ENCODE results near the gene NHSL2. TPM values are rescaled to one million over a fixed set of nuclear protein-coding genes. Genes with fewer than 3 reads are reported as not detected.

NHSL2 gene
- total RNA-seq, 2 donors from 2014 or later: 6.9 to 11.2 TPM

- Mint-ChIP-seq H3K4me3 (no peak overlapping the region), H3K36me3 (ENCODE audit: low read depth) (peaks cover 4% of the 10 kb centered on the region), H3K4me1 (peaks cover 27% of the 10 kb centered on the region), H3K9me3 (peaks cover 81% of the 10 kb centered on the region), H3K27me3 (ENCODE audit: insufficient read depth) (no peaks in the 10 kb centered on the region), H3K27ac (no peak overlapping the region)
- no peaks in the 10 kb centered on the region for H3K36me3 ChIP-seq (ENCODE audit: control insufficient read depth, insufficient read depth, low read length)
- no peaks in the 10 kb centered on the region for H3K27me3 ChIP-seq (ENCODE audit: control insufficient read depth, insufficient read depth, low read length, poor library complexity, severe bottlenecking)
- H3K4me3 ChIP-seq (ENCODE audit: low read length): no peak overlapping the region
- H3K9ac ChIP-seq (ENCODE audit: extremely low read depth, low read length, poor library complexity, severe bottlenecking): no peak overlapping the region
- H3K9me3 ChIP-seq (ENCODE audit: control insufficient read depth, low read length): peaks cover 9% of the 10 kb centered on the region
- 87% methylated on average over 2 of the region's 2 CpGs; no CpG with 5 or more reads in 1 of the 2 experiments for WGBS, 2 experiments (ENCODE audit: insufficient coverage in 1 of 2, insufficient read length in 1 of 2)
- H3K4me1 ChIP-seq (ENCODE audit: control insufficient read depth, insufficient read depth, low read length): no peaks in the 10 kb centered on the region
- TF ChIP-seq CTCF (conservative IDR thresholded peaks at IDR 0.05): no peak
- no peak for DNase-seq
- H3K27ac ChIP-seq (ENCODE audit: low read depth, low read length): no peak overlapping the region
Observed at GRCh38 chrX:71990518-71990917, 79.9 kb downstream of the NHSL2 start.

GRCh38 chrX:71991164-71991563 lies 80.5 kb downstream of the NHSL2 start:
- Mint-ChIP-seq H3K27me3 (ENCODE audit: insufficient read depth) (no peaks in the 10 kb centered on the region), H3K4me1 (peaks cover 27% of the 10 kb centered on the region), H3K36me3 (ENCODE audit: low read depth) (peaks cover 4% of the 10 kb centered on the region), H3K9me3 (peaks cover 79% of the 10 kb centered on the region), H3K4me3 (no peak overlapping the region), H3K27ac (no peak overlapping the region)
- Histone ChIP-seq H3K9me3 (ENCODE audit: control insufficient read depth, low read length) (peaks cover 6% of the 10 kb centered on the region), H3K9ac (ENCODE audit: extremely low read depth, low read length, poor library complexity, severe bottlenecking) (no peak overlapping the region), H3K4me1 (ENCODE audit: control insufficient read depth, insufficient read depth, low read length) (no peaks in the 10 kb centered on the region), H3K36me3 (ENCODE audit: control insufficient read depth, insufficient read depth, low read length) (no peaks in the 10 kb centered on the region), H3K4me3 (ENCODE audit: low read length) (no peak overlapping the region), H3K27ac (ENCODE audit: low read depth, low read length) (no peak overlapping the region), H3K27me3 (ENCODE audit: control insufficient read depth, insufficient read depth, low read length, poor library complexity, severe bottlenecking) (no peaks in the 10 kb centered on the region)
- DNase-seq: peak; percentile 52
- TF ChIP-seq CTCF (conservative IDR thresholded peaks at IDR 0.05): no peak
- WGBS, 2 experiments (ENCODE audit: insufficient coverage in 1 of 2, insufficient read length in 1 of 2): 24% methylated on average over 3 of the region's 4 CpGs; no CpG with 5 or more reads in 1 of the 2 experiments

GRCh38 chrX:71992711-71993110 lies 82.1 kb downstream of the NHSL2 start:
- Histone ChIP-seq H3K27ac (ENCODE audit: low read depth, low read length) (no peak overlapping the region), H3K36me3 (ENCODE audit: control insufficient read depth, insufficient read depth, low read length) (no peaks in the 10 kb centered on the region), H3K4me3 (ENCODE audit: low read length) (no peak overlapping the region), H3K9ac (ENCODE audit: extremely low read depth, low read length, poor library complexity, severe bottlenecking) (no peak overlapping the region), H3K4me1 (ENCODE audit: control insufficient read depth, insufficient read depth, low read length) (no peaks in the 10 kb centered on the region), H3K27me3 (ENCODE audit: control insufficient read depth, insufficient read depth, low read length, poor library complexity, severe bottlenecking) (no peaks in the 10 kb centered on the region), H3K9me3 (ENCODE audit: control insufficient read depth, low read length) (no peaks in the 10 kb centered on the region)
- Mint-ChIP-seq H3K9me3 (peaks cover 78% of the 10 kb centered on the region), H3K4me3 (no peak overlapping the region), H3K27ac (no peak overlapping the region), H3K4me1 (peaks cover 37% of the 10 kb centered on the region), H3K36me3 (ENCODE audit: low read depth) (peaks cover 2% of the 10 kb centered on the region), H3K27me3 (ENCODE audit: insufficient read depth) (no peaks in the 10 kb centered on the region)
- WGBS, 2 experiments (ENCODE audit: insufficient coverage in 1 of 2, insufficient read length in 1 of 2): 80% methylated on average over 8 of the region's 8 CpGs; no CpG with 5 or more reads in 1 of the 2 experiments
- DNase-seq: peak; percentile 53
- TF ChIP-seq CTCF (conservative IDR thresholded peaks at IDR 0.05): no peak

All from endodermal cell (in vitro differentiated cells).